Measurements from ENCODE around the gene SNAI3.

Gene SNAI3

GRCh38 chr16:88649924-88650748, 36.2 kb downstream of the SNAI3 start:
- Histone ChIP-seq H3K9me3 (ENCODE audit: severe bottlenecking) (no peaks in the 10 kb centered on the region), H3K36me3 (no peaks in the 10 kb centered on the region; the same call in 1 of the 2 replicates), H3K27ac (no peak overlapping the region), H3K27me3 (ENCODE audit: insufficient read depth, low read depth, severe bottlenecking) (no peaks in the 10 kb centered on the region), H3K4me3 (ENCODE audit: low read depth, low read length) (no peak overlapping the region)
- no peak for TF ChIP-seq CTCF (IDR thresholded peaks at IDR 0.05; ENCODE audit: low read depth, low read length)
- no peak for DNase-seq

GRCh38 chr16:88649195-88649923, 36.9 kb downstream of the SNAI3 start:
- Histone ChIP-seq H3K9me3 (ENCODE audit: severe bottlenecking) (no peaks in the 10 kb centered on the region), H3K27me3 (ENCODE audit: insufficient read depth, low read depth, severe bottlenecking) (no peaks in the 10 kb centered on the region), H3K27ac (no peak overlapping the region), H3K36me3 (no peaks in the 10 kb centered on the region), H3K4me3 (ENCODE audit: low read depth, low read length) (no peak overlapping the region)
- no peak for DNase-seq
- no peak for TF ChIP-seq CTCF (IDR thresholded peaks at IDR 0.05; ENCODE audit: low read depth, low read length)

GRCh38 chr16:88647178-88648070, 38.9 kb downstream of the SNAI3 start:
- TF ChIP-seq CTCF (IDR thresholded peaks at IDR 0.05; ENCODE audit: low read depth, low read length): no peak
- H3K4me3 ChIP-seq (ENCODE audit: low read depth, low read length): no peak overlapping the region
- H3K36me3 ChIP-seq: no peaks in the 10 kb centered on the region
- DNase-seq: no peak
- no peak overlapping the region for H3K27ac ChIP-seq
- no peaks in the 10 kb centered on the region for H3K27me3 ChIP-seq (ENCODE audit: insufficient read depth, low read depth, severe bottlenecking)
- H3K9me3 ChIP-seq (ENCODE audit: severe bottlenecking): no peaks in the 10 kb centered on the region

GRCh38 chr16:88646345-88647034, 39.8 kb downstream of the SNAI3 start:
- Histone ChIP-seq H3K4me3 (ENCODE audit: low read depth, low read length) (no peak overlapping the region), H3K36me3 (no peaks in the 10 kb centered on the region), H3K27ac (no peak overlapping the region), H3K9me3 (ENCODE audit: severe bottlenecking) (no peaks in the 10 kb centered on the region), H3K27me3 (ENCODE audit: insufficient read depth, low read depth, severe bottlenecking) (no peaks in the 10 kb centered on the region)
- DNase-seq: no peak
- no peak for TF ChIP-seq CTCF (IDR thresholded peaks at IDR 0.05; ENCODE audit: low read depth, low read length)

- Histone ChIP-seq H3K27me3 (ENCODE audit: insufficient read depth, low read depth, severe bottlenecking) (no peaks in the 10 kb centered on the region), H3K4me3 (ENCODE audit: low read depth, low read length) (no peak overlapping the region), H3K36me3 (no peaks in the 10 kb centered on the region), H3K9me3 (ENCODE audit: severe bottlenecking) (no peaks in the 10 kb centered on the region), H3K27ac (no peak overlapping the region)
- TF ChIP-seq CTCF (IDR thresholded peaks at IDR 0.05; ENCODE audit: low read depth, low read length): no peak
- no peak for DNase-seq
These were observed 40.4 kb downstream of the SNAI3 start for GRCh38 chr16:88645941-88646340.
